Lower leg skin (tissue), 4 donors: Measurements from ENCODE around the gene GHITM. TPM values are rescaled to one million over a fixed set of nuclear protein-coding genes. Genes with fewer than 3 reads are reported as not detected.
A peak's percentile ranks its signal among the peaks of the same experiment; 100 is the strongest.

Experiments used
- DNase-seq, 2 donors: peaks; one replicate each; pipeline ENCODE4 v3.0.0-alpha.2; 2019; ENCODE audit warnings: low spot score in 2 of 2
- H3K4me3 ChIP-seq: fragments of 200-600 bp; sonication (generic); 2 replicates; pipeline ENCODE4 v1.5.1; 2017; ENCODE audit warnings: mild to moderate bottlenecking, low read depth; ENCODE audit not compliant: poor library complexity, severe bottlenecking
- CTCF ChIP-seq, 3 donors: fragments of 450-650 bp; IDR thresholded peaks; one replicate each; pipeline ENCODE4 v1.5.1; 2016; ENCODE audit warnings: antibody characterized with exemption in 3 of 3, mild to moderate bottlenecking in 3 of 3, moderate library complexity in 2 of 3
- POLR2A ChIP-seq, 2 donors: fragments of 450-650 bp; IDR thresholded peaks; one replicate each; pipeline ENCODE4 v1.6.1; 2016 to 2017; ENCODE audit warnings: antibody characterized with exemption in 2 of 2, mild to moderate bottlenecking in 1 of 2, moderate library complexity in 1 of 2
- WGBS, 2 donors: methylation state at CpG; one replicate each; pipeline ENCODE4 v1.1.5; 2018; 5-methylcytosine and 5-hydroxymethylcytosine counted together
- intact Hi-C: fragments of 100-400 bp; cut with DNase I; formaldehyde crosslinking; loops from one replicate; pipeline ENCODE4 v1.15.0; 2023; ENCODE audit warnings: low total_unique reads
- total RNA-seq, 4 donors: library from RNA; depleted of rRNA; stranded (reverse); fragments of >200 nt; gene quantifications; one replicate each; pipeline ENCODE4 v1.1.0, GENCODE V29; 2016

Gene GHITM
- total RNA-seq, 4 donors from 2014 or later, result 103 to 142 (median 127) TPM

- WGBS, 2 donors, result 11 to 13% methylated on average over 5 of the region's 5 CpGs
- TF ChIP-seq POLR2A (IDR thresholded peaks at IDR 0.05) (no peak), CTCF (IDR thresholded peaks at IDR 0.05) (no peak)
- DNase-seq, result peak in 1 of 2 donors; percentile 78
- H3K4me3 ChIP-seq, result no peak overlapping the region
- intact Hi-C loops, result no loop called here
Measured at GRCh38 chr10:84193846-84194423, 54.6 kb downstream of the GHITM start.

GRCh38 chr10:84194424-84195043 is 55.2 kb downstream of the GHITM start, which contains the start of gene CDHR1:
Gene CDHR1, plus strand, starts transcription at chr10:84194537. Its CDS starts 224 bp downstream, at chr10:84194761.
- DNase-seq, result no peak
- intact Hi-C loops, result no loop called here

DNA sequence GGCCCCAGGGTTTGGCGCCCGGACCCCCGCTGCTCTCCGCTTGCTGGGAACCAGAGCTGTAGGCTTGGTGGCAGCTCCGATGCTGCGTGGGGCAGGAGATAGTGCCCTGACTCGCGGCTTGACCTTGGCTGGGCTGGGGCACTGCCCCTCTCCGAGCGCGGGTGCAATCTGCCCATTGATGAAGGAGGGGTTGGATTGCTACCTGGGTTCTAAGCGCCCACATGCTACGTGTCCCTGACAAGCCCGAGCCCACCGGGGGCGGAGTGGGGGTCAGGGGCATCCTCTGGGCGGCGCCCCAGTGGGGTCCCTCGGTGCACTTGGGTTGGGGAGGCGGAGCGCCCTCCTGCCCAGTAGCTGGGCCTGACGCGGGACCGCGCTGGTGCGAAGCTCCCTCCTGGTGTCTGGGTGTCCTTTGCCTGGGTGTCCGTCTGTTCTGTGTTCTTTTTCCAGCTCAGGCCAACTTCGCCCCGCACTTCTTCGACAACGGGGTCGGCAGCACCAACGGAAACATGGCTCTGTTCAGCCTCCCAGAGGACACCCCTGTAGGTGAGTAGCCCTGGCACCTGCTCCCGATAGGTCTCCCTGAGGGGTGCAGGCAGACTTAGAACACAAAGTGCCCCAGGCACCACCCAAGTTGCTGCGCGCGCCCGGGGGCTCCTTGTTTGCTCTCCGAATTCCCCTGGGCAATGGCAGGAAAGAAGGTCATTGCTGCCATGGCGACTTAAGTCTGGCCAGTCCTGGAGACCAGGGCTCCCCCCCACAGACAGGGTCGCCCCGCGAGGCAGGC is 55.9 kb downstream of the GHITM start:
- no peak for TF ChIP-seq CTCF (IDR thresholded peaks at IDR 0.05)
- H3K4me3 ChIP-seq, result peak overlapping the region; percentile 9
- DNase-seq, result peak in 1 of 2 donors; percentile 82
- intact Hi-C loops, result no loop called here
- 16 to 22% methylated on average over 36 to 38 of the region's 43 CpGs for WGBS, 2 donors

More at GRCh38 chr10:84194424-84195043, 55.2 kb downstream of the GHITM start, which contains the start of gene CDHR1:
- no peak for TF ChIP-seq POLR2A (IDR thresholded peaks at IDR 0.05)
- no peak for TF ChIP-seq CTCF (IDR thresholded peaks at IDR 0.05)
- WGBS, 2 donors, result 2% methylated on average over 31 to 44 of the region's 61 CpGs
- H3K4me3 ChIP-seq, result peak within 1 kb of the TSS; percentile 9

GRCh38 chr10:84196083-84196482 is 56.8 kb downstream of the GHITM start:
- TF ChIP-seq POLR2A (IDR thresholded peaks at IDR 0.05) (no peak), CTCF (IDR thresholded peaks at IDR 0.05) (no peak)
- WGBS, 2 donors, result 15 to 23% methylated on average over 4 of the region's 4 CpGs
- no peak overlapping the region for H3K4me3 ChIP-seq
- intact Hi-C loops, result no loop called here
- no peak for DNase-seq

DNA sequence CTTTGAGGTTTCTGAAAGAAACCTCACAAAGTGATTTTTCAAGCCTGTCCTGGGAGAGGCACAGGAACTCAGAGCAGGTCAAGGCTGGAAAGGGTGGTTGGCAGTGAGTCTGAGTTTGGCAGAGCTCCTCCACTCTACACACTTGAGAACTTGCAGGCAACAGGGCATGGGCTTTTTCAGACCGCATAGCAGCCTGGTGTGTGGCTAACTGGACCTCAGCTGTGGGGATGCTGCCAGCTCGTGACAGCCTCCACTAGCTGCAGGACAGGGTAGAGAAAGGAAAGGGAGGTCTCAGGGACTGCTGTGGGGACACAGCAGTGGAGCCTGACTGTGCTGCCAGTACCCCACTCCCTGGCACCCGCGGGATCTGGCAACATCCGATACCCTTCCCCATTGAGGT is 57.6 kb downstream of the GHITM start:
- intact Hi-C loops, result no loop called here
- TF ChIP-seq POLR2A (IDR thresholded peaks at IDR 0.05) (no peak), CTCF (IDR thresholded peaks at IDR 0.05) (no peak)
- DNase-seq, result no peak
- H3K4me3 ChIP-seq, result no peak overlapping the region
- 50 to 56% methylated on average over 5 of the region's 5 CpGs for WGBS, 2 donors
